Measurements from ENCODE around the gene STK39. TPM values are rescaled to one million over a fixed set of nuclear protein-coding genes. Genes with fewer than 3 reads are reported as not detected.

The STK39 gene
- total and polyA plus RNA-seq, 9 of the 15 experiments (the other 6 are each of a cell fraction or from before 2014, with no cell fraction given): 0.19 to 0.76 (median 0.51) TPM

GRCh38 chr2:168234407-168235085 is 12.8 kb downstream of the STK39 start:
- Histone ChIP-seq H3K36me3 (ENCODE audit: control insufficient read depth, insufficient read depth, low read length) (no peaks in the 10 kb centered on the region), H3K4me1 (replicated peaks in 1 of 2; ENCODE audit: control insufficient read depth in 2 of 2, insufficient read depth in 2 of 2, low read length in 2 of 2) (no peaks in the 10 kb centered on the region), H4K20me1 (replicated peaks; ENCODE audit: control insufficient read depth, insufficient read depth, low read length) (no peaks in the 10 kb centered on the region; the same call in 1 of the 2 replicates), H3K4me2 (ENCODE audit: insufficient read depth, low read length) (no peak overlapping the region), H3K9me3 (replicated peaks; ENCODE audit: control insufficient read depth, insufficient read depth, low read depth, low read length) (no peaks in the 10 kb centered on the region), H3K9ac (ENCODE audit: insufficient read depth in 1 of 2, low read depth in 2 of 2, low read length in 2 of 2) (no peak overlapping the region), H3K79me2 (ENCODE audit: control insufficient read depth, insufficient read depth, low read length) (no peaks in the 10 kb centered on the region), H3K9me1 (ENCODE audit: control insufficient read depth, insufficient read depth, low read length) (no peaks in the 10 kb centered on the region), H3K27ac (ENCODE audit: extremely low read depth, low read depth, low read length) (no peak overlapping the region), H3K27me3 (ENCODE audit: control insufficient read depth in 2 of 2, insufficient read depth in 2 of 2, low read length in 2 of 2) (peaks cover 2 to 10% of the 10 kb centered on the region in 2 experiments; a peak in 1 of 5 replicates), H3K4me3 (no peak overlapping the region), H2AFZ (ENCODE audit: low read depth, low read length) (no peak overlapping the region)
- ATAC-seq (no peak), FAIRE-seq (no peak), DNase-seq (ENCODE audit: extremely low read depth in 1 of 4, low spot score in 3 of 4) (no peak)
- intact Hi-C loops (cut with micrococcal nuclease): no loop called here
- no peak for TF ChIP-seq SMAD1 (IDR thresholded peaks at IDR 0.05; ENCODE audit: low read depth, low read length, partially characterized antibody)
- TF ChIP-seq DIDO1 (tag; IDR thresholded peaks at IDR 0.05; ENCODE audit: low read depth): no peak
- TF ChIP-seq AFF4 (CRISPR knock-in tag; IDR thresholded peaks at IDR 0.05): no peak
- no peak for TF ChIP-seq SMARCA5 (IDR thresholded peaks at IDR 0.05)
- no peak for TF ChIP-seq HIVEP1 (CRISPR knock-in tag; IDR thresholded peaks at IDR 0.05)
- no peak for TF ChIP-seq ZNF184 (CRISPR knock-in tag; IDR thresholded peaks at IDR 0.05)
- 6% methylated on average over 2 of the region's 2 CpGs for WGBS (ENCODE audit: insufficient coverage, low coverage, missing lambda C conversion rate)
- ChIA-PET CTCF (ENCODE audit: low intra/inter-chr PET ratio) (no interaction called here), POLR2A (interaction anchor here (0.7 kb wide), 1 partner anchor 67 kb away, joined by 3 read pairs; no protein-coding TSS in a partner anchor)
- no TSS peak for BruUV-seq (replicated peaks)
- in situ Hi-C loops (cut with MboI): no loop called here

Measured in K562 (cell line).